Vagina (tissue), 2 donors: ENCODE measurements around the gene LNX2.

Experiments
- CTCF ChIP-seq, 3 experiments: fragments of 450-650 bp in 2 of 3; fragments of 200-600 bp in 1 of 3; sonication (generic) in 1 of 3; IDR thresholded peaks; one replicate each; pipeline ENCODE4 v1.5.1; 2017 to 2019; ENCODE audit warnings: antibody characterized with exemption in 3 of 3, mild to moderate bottlenecking in 2 of 3, moderate library complexity in 2 of 3
- POLR2A ChIP-seq, 2 donors: fragments of 450-650 bp; IDR thresholded peaks; one replicate each; pipeline ENCODE4 v1.6.1; 2017; ENCODE audit warnings: antibody characterized with exemption in 2 of 2, mild to moderate bottlenecking in 2 of 2, moderate library complexity in 2 of 2
- POLR2AphosphoS5 ChIP-seq, 2 donors: sonication (generic); formaldehyde crosslinking; IDR thresholded peaks; one replicate each; pipeline ENCODE4 v1.9.0; 2017; ENCODE audit warnings: antibody characterized with exemption in 2 of 2, mild to moderate bottlenecking in 2 of 2, low read depth in 1 of 2; ENCODE audit not compliant: insufficient read depth in 1 of 2

GRCh38 chr13:27631665-27632064 lies 11.3 kb upstream of the LNX2 start:
- TF ChIP-seq CTCF (IDR thresholded peaks at IDR 0.05) (no peak), POLR2A (IDR thresholded peaks at IDR 0.05) (no peak), POLR2AphosphoS5 (IDR thresholded peaks at IDR 0.05; ENCODE audit: insufficient read depth in 1 of 2, low read depth in 1 of 2) (no peak)
